GM18505 (cell line): ENCODE results near the gene VWA5B1.

Experiments used
- ATAC-seq: cut with Tn5 transposase; IDR thresholded peaks from one replicate; pipeline ENCODE4 v1.9.1; 2021; ENCODE audit not compliant: unreplicated experiment
- POLR2A ChIP-seq: IDR thresholded peaks from 4 replicates; pipeline ENCODE4 v1.6.1; 2011; ENCODE audit warnings: borderline replicate concordance; ENCODE audit not compliant: insufficient read depth, insufficient read length; ENCODE audit errors: extremely low read depth

The VWA5B1 gene

DNA sequence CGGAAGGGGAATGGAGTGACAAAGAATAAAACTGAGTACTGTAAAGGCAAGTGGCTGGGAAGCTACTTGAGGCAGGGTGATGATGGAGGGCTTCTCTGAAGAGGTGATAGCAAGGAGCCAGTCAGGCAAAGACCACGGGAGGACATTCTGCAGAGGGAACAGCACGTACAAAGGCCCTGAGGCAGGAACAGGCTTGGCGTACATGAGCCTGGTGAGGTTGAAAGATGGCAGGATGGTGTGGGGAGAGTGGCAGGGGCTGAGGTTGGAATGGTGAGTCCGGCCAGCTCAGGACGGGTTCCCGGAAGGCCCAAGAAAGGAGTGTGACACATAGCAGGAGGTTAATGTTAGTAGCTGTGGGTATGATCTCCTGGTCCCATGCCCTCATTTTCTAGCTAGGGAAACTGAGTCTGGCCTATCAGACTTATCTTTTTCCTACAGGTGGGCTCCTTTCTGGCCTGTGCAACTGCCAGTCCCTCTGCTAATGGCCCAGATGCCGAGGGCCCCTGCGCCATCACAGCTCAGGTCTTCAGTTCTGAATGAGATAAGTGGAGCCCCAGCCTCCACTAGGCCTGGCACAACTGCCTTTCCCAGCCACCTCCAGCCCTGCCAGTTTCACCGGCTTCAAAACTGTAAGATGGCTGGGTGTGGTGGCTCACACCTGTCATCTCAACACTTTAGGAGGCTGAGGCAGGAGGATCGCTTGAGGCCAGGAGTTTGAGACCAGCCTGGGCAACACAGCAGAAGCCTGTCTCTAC is 87.0 kb downstream of the VWA5B1 start:
- ATAC-seq, result no peak
- no peak for TF ChIP-seq POLR2A

DNA sequence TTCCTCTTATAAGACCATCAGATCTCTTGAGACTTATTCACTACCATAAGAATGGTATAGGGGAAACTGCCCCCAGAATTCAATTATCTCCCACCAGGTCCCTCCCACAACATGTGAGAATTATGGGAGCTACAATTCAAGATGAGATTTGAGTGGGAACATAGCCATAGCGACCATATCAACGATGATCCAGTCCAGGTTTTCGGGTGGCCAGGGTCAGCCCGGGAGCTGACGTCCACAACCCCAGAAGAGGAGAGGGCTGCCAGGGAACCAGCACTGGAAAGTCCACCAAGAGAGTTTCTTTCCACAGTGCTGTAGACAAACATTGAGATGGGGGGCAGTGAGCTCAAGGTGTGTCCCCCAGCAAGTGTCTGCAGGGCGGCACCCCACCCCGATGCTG is 88.4 kb downstream of the VWA5B1 start:
- TF ChIP-seq POLR2A, result no peak
- no peak for ATAC-seq

DNA sequence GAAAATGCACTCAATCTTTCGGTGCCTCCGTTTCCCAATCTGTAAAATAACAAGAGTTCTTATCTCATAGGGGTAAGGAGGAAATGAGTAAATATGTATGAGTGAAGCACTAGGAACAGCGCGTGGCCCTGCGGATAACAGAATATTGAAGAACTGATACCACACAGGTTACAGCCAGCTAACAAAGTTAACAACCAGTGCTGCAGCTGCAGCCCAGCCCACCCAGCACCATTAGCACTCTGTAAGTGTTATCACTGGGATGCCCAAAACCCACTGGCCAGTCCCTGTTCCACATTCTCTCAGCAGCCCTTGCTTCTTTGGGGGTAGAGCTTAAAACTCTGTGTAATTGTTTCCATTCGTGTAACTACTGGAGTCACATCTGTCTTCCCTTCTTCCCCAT is 89.5 kb downstream of the VWA5B1 start:
- TF ChIP-seq POLR2A, result no peak
- no peak for ATAC-seq

DNA sequence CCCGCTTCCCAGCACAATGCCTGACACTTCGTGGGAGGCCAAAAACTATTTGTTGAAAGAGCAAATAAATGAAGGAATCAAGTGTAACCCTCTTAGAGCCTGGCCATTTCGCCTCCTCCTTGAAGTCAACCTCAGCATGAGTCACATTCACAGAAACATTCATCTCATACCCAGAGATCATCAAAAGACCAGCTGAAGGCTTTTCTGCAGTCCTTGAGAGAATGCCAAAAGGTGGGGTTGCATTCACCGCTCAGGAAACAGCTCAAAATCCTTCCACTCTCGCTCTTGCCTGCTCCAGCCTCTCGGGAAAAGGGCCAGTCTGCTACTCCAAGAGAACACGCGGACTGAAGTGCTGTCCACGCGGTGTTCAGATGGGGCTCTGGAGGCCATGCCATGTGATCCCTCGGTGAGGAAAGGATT is 90.0 kb downstream of the VWA5B1 start:
- no peak for TF ChIP-seq POLR2A
- no peak for ATAC-seq

DNA sequence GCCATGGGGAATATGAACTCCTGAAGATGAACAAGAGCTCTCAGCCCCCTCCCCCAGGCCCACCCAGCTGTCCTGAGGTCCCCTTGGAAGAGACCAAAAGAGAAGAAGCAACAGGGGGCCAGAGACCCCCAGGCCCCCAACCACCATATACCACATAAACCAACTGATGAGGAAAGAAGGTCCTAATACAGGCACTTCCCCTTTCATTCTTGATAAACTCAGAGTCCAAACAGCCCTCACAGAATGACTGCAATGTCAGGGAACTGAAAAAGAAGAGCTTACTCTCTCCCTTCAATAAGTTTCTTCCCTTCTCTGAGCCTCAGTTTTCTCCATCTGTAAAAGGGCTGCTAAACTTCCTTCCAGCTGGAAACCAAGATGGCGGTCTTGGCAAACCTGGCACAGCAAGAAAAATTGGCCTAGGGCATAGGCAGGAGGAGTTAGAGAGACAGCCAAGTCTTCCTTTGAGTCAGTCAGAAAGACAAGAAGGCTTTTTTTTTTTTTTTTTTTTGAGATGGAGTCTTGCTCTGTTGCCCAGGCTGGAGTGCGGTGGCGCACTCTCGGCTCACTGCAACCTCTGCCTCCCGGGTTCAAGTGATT is 90.5 kb downstream of the VWA5B1 start:
- ATAC-seq, result no peak
- TF ChIP-seq POLR2A, result no peak

DNA sequence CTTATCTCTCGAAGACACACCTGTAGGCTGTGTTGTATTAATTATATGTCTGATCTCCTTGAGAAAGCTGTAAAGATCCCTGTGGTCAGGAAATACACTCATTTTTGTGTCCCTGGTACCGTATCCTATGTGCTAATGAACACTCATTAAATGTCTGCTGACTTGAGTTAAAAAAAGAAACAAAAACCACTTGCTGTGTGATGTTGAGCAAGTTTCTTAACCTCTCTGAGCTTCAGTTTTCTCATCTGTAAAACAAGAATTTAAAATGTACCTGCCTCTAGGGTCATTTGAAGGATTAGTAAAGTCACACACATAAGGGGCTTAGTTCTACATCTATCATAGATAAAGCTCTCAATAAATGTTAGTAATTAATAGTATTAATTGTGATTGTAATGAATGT is 91.3 kb downstream of the VWA5B1 start:
- no peak for TF ChIP-seq POLR2A

DNA sequence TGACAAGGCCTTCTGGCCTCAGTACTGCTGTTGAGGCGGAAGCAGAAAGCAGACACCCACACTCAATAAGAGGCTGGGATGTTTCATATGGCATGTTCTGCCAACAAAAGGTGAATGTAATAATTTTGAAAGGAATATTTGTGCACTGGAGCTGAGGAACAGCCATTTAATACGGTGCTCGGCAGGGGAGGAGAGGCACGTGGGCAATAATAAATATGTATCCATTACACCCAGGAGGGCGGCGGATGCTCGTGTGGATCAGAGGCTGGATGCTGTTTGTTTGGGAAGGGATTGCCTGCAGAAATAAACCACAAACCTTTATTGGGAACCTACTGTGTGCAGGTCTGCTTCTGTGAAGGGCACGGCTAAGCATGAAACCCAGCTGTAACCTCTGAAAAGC is 92.0 kb downstream of the VWA5B1 start:
- no peak for ATAC-seq
- no peak for TF ChIP-seq POLR2A

More for the DNA sequence above, 91.3 kb downstream of the VWA5B1 start:
- no peak for ATAC-seq

DNA sequence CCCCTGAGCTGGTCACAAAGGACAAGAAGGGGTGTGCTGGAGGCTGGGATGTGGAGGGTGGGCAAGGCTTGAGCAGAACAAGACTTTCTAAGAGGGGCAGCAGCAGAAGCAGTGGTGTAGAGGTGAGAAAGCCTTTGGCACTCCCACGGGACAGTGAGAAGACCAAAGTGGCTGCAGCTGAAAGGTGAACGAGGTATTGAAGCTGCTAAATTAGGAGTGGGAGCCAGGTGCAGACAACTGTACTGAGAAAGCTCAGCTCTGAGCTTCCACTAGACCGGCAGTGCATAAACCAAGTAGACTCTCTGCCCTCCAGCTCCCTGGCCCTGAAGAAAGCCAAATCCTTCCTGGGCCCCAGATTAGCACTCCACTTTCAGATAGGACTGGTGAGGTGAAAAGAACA is 93.0 kb downstream of the VWA5B1 start:
- TF ChIP-seq POLR2A, result no peak
- ATAC-seq, result no peak

DNA sequence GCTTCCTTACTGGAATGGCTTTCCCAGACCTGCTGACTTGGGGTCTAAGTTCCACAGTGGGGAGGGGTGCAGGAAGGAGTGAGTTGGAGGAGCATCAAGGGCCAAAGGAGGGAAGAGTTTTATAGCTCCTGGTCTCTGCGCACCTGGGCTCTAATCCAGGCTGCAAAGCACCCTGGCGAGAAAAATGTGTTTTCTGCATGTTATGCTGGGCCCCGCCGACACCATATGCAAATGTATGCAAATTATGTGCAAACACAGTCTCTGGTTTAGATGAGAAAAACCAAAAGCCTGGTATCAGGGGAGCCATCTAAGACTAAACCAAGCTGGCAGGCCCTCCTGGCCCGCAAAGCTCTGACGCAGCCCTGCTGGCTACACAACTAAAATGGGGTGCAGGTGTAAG is 95.0 kb downstream of the VWA5B1 start:
- no peak for TF ChIP-seq POLR2A
- no peak for ATAC-seq

DNA sequence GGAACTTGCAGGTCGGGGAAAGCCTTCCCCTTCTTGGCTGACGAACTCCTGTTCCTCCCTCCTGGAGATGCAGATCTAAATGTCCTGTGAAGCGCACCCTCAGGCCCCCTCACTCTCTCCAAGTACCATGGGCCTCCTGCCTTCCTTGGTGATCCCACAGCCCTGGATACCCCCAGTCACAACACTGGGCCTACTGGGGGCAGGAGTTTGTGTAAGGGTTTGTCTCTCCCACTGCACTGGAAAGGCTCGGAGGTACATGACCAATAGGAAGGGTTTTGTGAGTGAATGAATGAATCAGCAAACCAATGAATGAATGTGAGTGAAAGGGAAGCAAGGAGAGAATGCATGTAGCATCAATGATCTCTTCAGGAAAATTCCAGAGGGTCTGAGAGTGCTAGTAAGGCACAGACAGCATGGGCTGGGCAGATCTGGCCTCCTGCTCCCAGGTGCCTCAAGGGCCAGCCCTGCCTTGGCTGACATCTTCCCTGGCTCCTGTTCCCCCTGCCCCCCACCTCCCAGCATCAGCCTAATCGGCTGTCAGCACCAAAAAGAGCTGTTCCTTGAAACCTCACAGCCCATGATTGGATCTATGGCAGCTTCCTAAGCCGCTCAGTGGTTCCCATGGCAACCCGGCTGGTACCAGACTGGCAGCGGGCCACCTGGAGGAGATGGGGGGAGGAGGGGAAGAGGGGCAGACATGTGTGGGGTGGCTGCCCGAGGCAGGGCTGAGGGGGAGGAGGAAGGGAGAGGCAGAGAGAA is 95.8 kb downstream of the VWA5B1 start:
- no peak for ATAC-seq
- TF ChIP-seq POLR2A, result no peak

DNA sequence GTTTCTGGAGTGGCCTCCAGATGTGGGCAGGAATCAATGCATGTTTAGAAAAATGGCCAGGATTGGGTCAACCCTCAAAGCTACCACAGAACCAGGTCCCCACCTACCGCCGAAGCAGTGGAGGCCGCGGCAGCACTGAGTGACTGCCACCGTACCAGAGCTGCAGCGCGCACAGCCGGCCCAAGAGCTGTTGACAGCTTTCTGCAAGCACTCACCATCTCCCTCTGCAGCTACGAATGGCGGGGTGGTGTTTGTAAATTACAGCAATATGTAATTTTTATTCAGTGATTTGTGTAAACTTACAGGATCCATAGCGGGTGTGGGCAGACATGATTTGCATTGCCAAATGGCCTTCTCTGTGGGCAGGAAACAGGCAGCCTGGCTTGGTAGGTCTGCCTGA is 98.9 kb downstream of the VWA5B1 start:
- TF ChIP-seq POLR2A, result no peak

DNA sequence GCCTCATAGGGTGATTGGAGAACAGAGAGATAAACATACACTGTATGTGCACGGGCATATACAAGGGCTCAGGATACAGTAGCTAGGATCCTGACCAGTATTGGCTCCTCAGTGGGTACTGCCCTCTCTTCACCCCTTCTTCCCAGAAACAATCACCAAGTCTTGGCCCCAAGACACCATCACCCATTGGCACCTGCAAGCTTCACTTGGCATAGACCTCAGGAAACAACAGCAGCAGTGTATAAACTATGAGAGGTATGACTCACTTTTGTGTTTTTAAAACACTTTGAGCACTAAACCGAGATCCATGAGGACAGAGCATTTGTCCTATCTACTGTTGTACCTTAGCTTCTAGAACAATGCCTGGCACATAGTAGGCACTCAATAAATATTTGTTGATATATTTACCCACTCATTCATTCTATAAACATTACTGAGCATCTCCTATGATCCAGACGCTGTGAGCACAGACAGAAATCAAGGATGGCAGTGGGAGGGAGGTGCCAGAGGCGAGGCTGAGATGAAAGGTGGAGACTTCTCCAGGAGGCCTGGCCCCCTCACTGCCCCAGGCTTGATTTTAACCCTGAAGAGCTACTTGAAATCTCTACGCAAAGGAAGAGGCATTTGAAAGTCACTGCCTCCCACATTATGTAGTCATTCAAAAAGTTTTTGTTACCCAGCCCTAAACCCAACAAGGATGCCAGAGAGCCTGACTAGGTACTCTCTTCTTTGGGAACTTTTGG is 100.1 kb downstream of the VWA5B1 start:
- no peak for ATAC-seq
- no peak for TF ChIP-seq POLR2A

More for the DNA sequence above, 98.9 kb downstream of the VWA5B1 start:
- ATAC-seq, result no peak

DNA sequence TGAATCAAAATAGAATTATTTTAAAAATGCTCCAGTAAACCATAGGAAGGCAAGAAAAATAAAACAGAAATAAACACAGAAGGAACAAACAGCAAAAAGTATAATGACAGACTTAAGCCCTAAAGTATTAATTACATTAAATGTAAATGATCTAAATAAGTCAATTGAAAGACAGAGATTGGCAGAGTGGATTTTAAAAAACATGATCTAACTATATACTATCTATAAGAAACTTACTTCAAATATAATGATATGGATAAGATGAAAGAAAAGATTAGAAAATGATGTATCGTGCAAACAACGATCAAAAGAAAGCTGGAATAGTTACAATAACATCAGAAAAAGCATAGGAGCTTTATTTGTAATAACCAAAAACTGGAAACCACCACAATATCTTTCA is 104.6 kb downstream of the VWA5B1 start:
- TF ChIP-seq POLR2A, result no peak
- ATAC-seq, result no peak

DNA sequence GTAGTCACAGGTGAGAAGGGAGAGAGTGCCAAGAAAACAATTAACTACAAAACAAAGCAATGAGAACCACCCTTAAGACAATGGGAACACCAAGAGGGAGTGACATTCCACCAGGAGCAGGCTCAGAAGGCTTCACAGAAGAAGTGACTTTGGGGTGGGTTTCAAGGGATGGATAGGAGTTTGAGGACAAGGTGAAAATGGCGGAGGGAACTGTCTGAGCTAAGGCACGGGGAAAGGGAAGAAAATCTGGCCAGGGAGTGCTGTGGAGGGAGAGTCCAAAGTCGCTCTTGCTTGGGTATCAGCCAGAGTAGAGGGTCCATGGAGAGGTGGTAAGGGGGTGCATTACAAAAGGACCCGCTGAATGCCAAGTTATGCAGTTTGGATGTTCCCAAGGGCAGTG is 108.1 kb downstream of the VWA5B1 start:
- no peak for TF ChIP-seq POLR2A
- no peak for ATAC-seq

DNA sequence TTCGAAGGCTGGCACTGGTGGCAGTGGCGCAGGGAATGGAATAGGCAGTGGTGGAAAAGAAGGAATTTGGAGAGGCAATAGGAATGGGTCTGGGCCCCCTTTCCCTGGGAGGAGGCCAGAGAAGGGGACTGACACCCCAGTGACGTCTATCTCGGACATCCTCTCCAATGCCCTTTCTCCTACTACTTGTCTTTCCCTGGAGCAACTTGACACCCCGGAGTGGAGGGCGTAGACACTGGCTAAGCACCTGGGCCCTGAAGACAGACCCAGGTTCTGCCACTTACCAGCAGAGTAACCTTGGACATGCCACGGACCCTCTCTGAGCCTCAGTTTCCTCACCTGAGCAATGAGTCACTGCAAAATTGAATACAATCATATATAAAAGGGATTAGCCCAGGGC is 108.5 kb downstream of the VWA5B1 start:
- TF ChIP-seq POLR2A, result no peak
- no peak for ATAC-seq
